GM19240 (cell line): ENCODE data around the gene SND1.
"Not testable (repeated sequence)": the region's sequence is repeated elsewhere in the genome, so short reads cannot be mapped to it uniquely, and the experiment has no call there.

Experiments used
- DNase-seq: peaks from one replicate; pipeline ENCODE4 v3.0.0; 2011; ENCODE audit warnings: low spot score; ENCODE audit not compliant: insufficient read length

Gene SND1

DNA sequence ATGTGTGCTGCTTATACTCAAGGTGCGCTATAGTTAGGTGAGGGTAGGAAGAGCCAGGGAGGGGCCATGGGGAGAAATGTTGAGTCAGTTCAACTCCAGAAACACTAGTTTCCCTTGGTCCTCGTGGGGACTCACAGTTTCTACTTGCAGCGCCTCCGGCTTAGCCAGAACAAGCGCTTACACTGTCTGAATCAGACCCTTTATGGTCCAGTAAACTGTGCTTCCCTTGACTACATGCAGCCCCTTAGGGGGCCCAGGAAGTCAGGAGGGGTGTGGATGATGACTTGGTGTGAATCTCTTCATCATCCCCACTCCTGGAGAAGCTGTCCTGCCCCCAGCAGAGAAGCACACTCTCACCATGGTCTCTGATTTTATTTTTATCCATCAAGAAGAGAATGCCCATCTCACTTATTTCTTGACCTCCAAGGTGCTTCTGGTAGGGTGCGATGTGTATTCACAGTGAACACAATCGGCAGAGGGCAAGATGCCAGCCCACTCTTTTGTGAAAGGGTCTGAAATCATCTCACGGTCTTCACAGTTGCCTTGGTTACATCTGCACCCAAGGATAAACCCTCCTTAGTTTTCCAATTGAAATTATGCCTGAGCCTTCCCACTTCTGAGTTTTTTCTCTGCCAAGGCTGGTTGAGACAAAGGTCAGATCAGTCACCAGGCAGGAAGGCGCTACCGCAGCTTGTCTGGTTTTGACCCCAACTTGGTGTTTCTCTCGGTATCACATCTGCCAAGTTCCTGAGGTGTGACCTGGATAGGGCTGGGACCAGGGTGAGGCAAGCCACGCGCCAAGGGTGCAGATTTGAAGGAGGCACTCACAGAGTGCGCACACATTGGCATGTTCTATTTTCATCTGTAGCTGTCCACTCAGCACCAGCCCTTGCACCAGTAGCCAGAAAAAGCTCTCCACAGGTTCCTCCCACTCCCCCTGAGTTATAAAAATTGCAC is 441.9 kb downstream of the SND1 start:
- DNase-seq: no peak

DNA sequence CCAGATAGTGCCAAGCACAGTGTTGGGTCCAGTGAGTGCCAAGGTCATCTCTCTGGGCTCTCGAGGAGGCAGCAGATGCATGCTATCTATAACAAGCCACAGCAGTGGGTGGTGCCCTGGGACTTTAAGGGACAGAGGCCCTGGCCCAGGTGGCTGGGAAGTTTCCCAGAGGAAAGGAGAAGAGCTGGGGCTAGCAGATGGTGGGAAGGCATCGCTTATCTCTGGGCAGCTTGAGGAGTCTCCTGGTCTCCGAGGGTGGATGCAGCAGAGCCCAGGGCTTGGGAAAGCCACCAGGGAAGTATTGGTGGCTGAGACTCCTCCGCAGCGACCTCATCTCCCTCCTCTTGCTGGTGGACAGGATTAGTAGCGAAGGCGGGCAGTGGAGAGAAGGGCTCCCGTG is 442.7 kb downstream of the SND1 start:
- DNase-seq: no peak

DNA sequence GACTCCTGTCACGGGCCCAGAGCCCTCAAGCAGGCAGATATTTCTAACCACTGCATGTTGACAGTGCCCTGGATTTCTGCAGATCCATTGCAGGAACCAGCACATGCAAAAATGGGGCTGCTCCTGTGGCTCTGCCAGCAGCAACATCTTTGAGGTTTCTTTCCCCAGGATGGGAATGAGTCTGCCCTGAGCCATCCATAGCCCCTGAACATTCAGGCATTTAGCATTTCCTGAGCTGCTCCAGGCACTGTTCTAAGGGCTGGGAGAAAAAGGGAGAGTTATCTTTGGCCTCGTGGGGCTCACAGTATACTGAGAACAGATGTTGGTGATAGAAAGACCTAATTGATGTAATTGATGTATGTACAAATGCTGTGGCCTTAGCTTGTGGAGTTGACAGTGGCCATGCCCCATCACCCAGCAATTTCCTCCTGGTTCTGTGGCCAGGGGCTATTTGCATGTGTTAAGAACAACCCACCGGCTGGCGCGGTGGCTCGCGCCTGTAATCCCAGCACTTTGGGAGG is 445.3 kb downstream of the SND1 start:
- DNase-seq: no peak

DNA sequence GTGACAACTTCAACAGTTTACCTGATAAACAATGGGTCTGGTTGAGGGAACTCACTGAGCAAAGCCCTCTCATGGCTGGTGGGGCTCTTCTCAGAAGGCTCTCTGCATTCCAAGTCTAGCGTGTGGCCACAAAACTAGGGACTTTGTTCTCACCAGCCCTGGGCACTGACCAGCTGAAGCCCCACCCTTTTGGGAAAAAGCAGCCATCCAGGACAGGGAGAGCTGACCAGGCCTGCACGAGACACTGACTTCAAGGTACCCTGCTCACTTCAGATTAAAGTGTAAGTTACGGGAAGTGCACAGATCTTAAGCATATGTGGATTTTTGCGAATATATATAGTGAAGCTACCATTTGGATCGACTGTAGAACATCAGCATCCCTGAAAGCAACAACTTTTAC is 446.6 kb downstream of the SND1 start:
- DNase-seq: no peak

DNA sequence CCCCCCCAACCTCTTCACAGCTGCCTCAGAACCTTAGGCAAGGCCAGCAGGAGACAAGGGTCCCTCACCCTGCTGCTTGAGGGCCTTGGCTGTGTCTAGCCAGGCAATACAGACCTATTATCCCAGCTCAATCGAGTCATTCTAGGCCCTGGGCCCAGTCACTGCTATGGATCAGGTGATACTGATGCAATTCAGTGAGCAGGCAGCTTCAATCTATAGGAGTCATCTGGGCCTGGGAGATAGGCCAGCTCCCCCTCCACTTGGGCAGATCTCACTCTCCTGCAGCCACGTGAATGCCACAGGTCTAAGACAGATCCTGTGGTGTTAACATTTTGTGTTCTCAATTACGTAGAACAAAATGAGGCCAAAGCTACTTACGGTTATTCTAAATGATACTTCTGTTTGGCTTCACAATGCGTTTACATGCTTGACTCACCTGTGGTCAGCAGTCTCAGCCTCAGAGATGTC is 447.2 kb downstream of the SND1 start:
- DNase-seq: no peak

DNA sequence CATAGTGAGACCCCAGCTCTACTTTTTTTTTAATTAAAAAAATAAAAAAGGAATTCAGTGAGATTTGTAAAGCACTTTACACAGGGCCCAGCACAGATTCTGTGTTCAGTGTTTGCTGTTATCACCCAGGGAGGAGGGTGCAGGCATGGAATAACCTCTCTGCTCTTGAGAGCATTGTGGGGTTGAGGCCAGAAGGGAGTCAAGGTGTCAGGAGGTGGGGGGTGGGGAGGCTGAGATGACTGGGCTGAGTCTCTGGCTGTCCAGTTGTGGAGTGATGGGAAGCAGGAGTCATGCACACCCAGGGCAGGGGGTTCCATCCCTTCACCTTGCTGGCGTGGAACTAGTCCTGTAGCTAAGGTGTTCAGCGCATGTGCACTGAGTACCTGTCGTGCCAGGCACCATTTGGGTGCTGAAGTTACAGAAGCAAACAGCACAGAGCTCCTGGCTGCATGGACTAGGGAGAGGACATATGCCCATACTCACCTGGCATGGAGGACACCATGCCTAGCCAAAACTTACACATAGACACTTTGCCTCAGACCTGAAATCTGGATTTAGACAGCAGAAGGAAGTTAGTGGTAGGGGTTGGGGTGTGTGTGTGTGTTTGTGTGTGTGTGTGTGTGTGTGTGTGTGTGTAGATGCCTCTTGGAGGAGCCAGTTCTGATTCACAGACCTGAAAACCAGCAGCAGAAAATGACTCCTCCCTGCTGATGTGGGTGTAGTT is 448.4 kb downstream of the SND1 start:
- no peak for DNase-seq

DNA sequence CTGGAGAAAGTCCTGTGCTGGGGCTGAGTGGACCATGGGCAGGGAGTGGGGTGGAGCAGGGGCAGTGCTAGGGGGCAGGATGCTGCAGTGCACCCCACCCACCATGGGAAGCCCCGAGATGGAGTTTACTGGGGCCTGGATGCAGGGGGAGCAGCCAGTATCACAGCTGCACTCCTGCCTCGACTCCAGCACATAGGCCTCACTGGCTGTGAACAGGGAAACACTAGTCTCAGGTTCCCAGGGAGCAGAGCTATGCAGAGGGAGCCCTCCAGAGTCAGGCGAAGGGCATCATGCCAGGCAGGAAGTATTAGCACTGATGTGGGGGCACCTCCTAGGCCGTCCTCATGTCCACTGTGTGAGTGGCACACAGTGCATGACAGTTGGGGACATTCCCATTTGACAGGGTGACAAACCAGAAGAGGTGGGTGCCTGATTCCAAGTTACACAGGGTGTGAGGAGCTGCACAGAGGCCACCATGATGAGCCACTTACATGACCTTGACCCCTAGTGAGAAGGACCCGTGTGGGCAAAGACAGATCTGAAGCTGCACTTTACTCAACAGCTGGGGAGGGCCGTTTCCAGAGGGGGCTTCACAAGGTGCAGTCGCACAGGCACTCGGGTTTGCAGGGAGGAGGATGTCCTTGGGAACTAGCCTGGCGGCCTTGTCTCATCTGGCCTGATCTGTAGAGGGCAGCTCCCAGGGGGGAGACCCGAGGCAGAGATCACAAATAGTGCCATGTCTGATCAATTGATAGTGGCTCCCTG is 449.1 kb downstream of the SND1 start:
- DNase-seq: no peak

- no peak for DNase-seq
These were observed 450.7 kb downstream of the SND1 start for GRCh38 chr7:128102490-128103291.

GRCh38 chr7:128103498-128104107 is 451.6 kb downstream of the SND1 start:
- DNase-seq: no peak

DNA sequence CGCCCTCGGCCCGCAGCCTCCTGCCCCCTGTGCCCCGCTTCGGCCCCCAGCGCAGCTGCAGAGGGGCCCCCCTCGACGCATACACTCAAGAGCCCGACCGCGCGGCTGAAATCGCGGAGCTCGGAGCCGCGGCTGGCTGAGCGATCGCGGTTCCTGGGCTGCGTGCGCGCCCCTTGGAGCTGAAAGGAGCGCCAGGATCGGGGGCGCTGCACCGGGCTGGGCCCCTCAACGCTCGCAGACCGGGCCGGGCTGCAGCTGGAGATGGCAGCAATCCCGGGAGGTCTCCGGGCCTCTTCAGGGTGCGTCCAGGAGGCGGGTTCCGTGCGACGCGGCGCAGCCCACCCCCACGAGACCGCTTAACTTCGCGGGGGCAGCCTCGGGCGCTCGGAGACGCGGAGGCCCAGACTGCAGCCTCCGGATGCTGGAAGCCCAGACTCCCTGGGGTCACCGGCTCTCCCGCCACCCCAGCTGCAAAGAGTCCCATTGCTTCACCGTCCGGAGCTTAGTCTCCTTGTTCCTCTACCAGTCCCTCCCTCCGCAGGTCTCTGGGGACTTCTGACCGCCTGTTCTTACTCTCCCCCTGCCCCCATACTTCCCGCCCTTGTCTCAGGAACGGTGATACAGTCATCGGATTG is 452.2 kb downstream of the SND1 start:
- DNase-seq: no peak

DNA sequence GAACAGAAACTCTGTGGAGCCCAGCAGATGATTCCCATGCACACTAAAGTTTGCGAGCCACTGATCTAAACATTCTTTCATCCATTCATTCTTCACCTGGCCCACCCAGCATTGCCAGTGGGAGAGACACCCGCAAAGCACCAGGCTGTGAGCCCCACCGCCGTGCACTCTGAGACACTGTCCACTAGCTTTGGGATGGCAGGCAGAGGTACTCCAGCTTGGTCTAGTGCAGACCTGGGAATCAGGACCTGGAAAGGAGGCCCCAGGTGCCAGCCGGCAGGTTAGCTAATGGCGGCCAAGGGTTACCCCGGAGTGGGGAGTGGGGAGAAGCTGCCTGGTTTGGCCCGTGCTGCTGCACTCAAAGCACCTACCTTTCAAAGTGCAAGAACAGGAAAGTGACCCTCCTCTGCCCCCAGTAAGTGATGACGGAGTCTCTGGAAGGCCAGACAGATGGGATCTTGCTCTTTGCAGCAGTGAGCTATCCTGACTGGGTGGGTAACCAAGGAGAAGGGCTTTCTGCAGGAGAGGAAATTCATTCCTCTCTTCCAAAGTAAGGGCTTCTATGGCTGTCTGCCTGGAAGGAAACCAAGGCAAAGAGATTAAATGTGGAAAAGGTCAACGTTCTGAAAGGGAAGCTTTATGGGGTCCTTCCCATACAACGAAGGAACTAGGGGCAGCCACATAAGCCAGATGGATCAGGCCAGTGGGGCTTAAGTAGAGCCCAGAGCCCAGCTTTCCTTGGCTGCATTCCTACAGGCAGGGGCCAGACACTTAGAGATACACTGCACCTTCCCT is 453.4 kb downstream of the SND1 start:
- no peak for DNase-seq

GRCh38 chr7:128106821-128107220 is 454.8 kb downstream of the SND1 start:
- no peak for DNase-seq

- DNase-seq: not testable (repeated sequence)
These were observed 455.5 kb downstream of the SND1 start for GRCh38 chr7:128107516-128107915.

GRCh38 chr7:128108129-128108528 is 456.1 kb downstream of the SND1 start:
- no peak for DNase-seq

DNA sequence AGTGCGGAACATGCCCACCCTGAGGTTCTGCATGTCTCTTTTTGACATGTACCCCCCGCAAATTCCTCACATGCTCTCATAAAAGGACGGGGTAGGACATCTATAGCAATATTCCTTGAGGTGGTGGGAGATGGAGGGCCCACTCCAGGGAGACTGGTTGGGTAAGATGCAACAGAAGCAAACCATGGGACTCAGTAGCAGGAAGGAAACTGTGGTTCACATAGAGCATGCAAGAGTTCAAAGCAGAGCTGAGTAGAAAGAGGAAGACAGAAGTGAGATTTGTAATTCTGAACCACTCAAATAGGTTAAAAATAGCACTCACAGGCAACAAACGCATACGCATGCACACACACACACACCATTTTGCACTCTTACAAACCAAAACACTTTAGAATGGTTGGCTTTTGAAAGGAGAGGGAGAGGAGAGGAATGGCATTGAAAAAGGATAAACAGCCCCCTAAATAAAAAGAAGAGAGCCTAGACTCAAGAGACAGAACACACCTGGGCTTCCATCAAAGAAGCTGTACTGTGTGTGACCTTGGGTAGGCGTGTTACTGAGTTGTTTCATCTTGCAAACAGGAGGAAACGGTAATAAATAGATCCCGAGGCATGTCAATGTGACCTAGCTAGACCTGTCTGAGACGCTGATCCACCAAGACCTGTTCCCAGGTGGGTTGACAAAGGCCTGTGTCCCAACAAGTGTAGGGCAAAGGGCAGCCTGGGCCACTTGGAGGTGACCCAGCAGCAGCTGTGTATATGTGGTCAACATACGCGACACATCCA is 456.8 kb downstream of the SND1 start:
- peak; percentile 64 for DNase-seq

- DNase-seq: not testable (repeated sequence)
These were observed 457.5 kb downstream of the SND1 start for GRCh38 chr7:128109424-128109969.

DNA sequence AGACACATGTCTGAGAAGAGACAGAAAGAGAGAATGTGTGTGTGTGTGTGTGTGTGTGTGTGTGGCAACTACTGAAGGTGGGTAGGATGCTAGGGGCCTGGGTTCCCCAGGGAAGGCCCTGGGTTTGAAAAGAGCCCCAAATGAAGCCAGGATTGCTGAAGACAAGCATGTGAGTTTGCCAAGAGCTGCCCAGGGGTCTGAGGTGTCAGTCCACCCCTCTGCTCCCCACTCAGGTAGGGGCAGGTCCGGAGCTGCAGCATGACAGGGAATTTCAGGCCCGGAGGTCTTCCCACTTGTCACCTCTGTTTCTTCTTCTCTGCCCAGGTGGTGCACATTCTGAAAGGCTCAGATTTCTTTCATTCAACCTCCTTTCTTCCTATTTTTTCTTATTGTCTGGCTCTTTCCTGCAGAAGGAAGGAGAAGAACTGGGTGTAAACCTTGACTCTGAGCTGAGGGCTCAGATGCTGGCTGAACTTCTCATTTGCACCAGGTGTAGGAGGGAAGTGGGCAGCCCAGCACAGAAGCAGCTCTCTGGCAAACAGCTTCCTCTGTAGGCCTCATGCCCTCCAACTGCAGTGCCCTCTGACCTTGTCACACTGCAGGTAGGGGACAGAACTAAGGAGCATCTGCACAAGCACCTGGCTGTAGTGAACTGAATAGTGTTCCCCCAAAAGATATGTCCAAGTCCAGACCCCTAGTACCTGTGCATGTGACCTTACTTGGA is 458.8 kb downstream of the SND1 start:
- DNase-seq: no peak
